PC-9 (cell line): Measurements from ENCODE around the gene DCTN4. TPM values are rescaled to one million over a fixed set of nuclear protein-coding genes. Genes with fewer than 3 reads are reported as not detected.

ENCODE experiments used
- BruUV-seq: library from RNA; stranded (reverse); fragments of 400-500 nt; replicated peaks from 2 replicates; lab custom pipeline; 2021; lab: Mats Ljungman, UMichigan
- CTCF ChIA-PET: fragments of 300-600 bp; sonication (Branson Sonifier 250); formaldehyde crosslinking; loops from one replicate; lab custom pipeline; 2022; ENCODE audit warnings: antibody characterized with exemption; lab: Charles Lee
- POLR2A ChIA-PET: fragments of 300-600 bp; sonication (Branson Sonifier 250); formaldehyde crosslinking; loops from one replicate; lab custom pipeline; 2022; ENCODE audit warnings: antibody characterized with exemption; ENCODE audit not compliant: unreplicated experiment; lab: Charles Lee
- DNase-seq, 2 experiments: peaks; one replicate each; pipeline versions ENCODE4 v3.0.0 to v3.0.0-alpha.2; 2015 to 2022; ENCODE audit warnings: mixed read lengths in 1 of 2
- H2AFZ ChIP-seq: fragments of 200-600 bp; sonication (generic); 2 replicates; pipeline ENCODE4 v1.8.1; 2017; ENCODE audit warnings: antibody characterized with exemption
- H3F3A ChIP-seq: fragments of 200-600 bp; sonication (generic); 2 replicates; pipeline ENCODE4 v1.8.1; 2017; ENCODE audit warnings: antibody characterized with exemption, mild to moderate bottlenecking, low read depth; ENCODE audit not compliant: insufficient read depth
- H3K27ac ChIP-seq: fragments of 200-600 bp; sonication (generic); 2 replicates; pipeline ENCODE4 v1.6.1; 2016; ENCODE audit warnings: mixed run types
- H3K27me3 ChIP-seq: fragments of 200-600 bp; sonication (generic); 2 replicates; pipeline ENCODE4 v1.6.1; 2016; ENCODE audit warnings: low read depth, mixed run types; ENCODE audit not compliant: insufficient read depth
- H3K36me3 ChIP-seq: fragments of 200-600 bp; sonication (generic); 2 replicates; pipeline ENCODE4 v1.6.1; 2016; ENCODE audit warnings: low read depth, mixed run types
- H3K4me1 ChIP-seq: fragments of 200-600 bp; sonication (generic); replicated peaks from 2 replicates; pipeline ENCODE4 v1.6.1; 2016; ENCODE audit warnings: mixed run types; ENCODE audit not compliant: insufficient read depth
- H3K4me2 ChIP-seq: fragments of 200-600 bp; sonication (generic); 2 replicates; pipeline ENCODE4 v1.6.1; 2017; ENCODE audit warnings: mixed run types
- H3K4me3 ChIP-seq: fragments of 200-600 bp; sonication (generic); 2 replicates; pipeline ENCODE4 v1.6.1; 2016; ENCODE audit warnings: mixed run types
- H3K79me2 ChIP-seq: fragments of 200-600 bp; sonication (generic); 2 replicates; pipeline ENCODE4 v1.6.1; 2017; ENCODE audit warnings: low read depth, mixed run types
- H3K9me2 ChIP-seq: fragments of 200-600 bp; sonication (generic); 2 replicates; pipeline ENCODE4 v1.8.1; 2017; ENCODE audit warnings: mild to moderate bottlenecking; ENCODE audit not compliant: insufficient read depth
- H3K9me3 ChIP-seq: fragments of 200-600 bp; sonication (generic); 2 replicates; pipeline ENCODE4 v1.8.1; 2016; ENCODE audit warnings: low read depth; ENCODE audit not compliant: insufficient read depth
- H4K20me1 ChIP-seq: fragments of 200-600 bp; sonication (generic); 2 replicates; pipeline ENCODE4 v1.8.1; 2017; ENCODE audit not compliant: insufficient read depth
- EZH2 ChIP-seq: fragments of 200-600 bp; sonication (generic); IDR thresholded peaks from 2 replicates; pipeline ENCODE4 v1.8.0; 2017; ENCODE audit warnings: antibody characterized with exemption, low read depth
- intact Hi-C: fragments of 100-400 bp; cut with micrococcal nuclease; formaldehyde crosslinking; loops from one replicate; pipeline ENCODE4 v1.10.0; 2022; ENCODE audit not compliant: unreplicated experiment
- total RNA-seq: library from RNA; stranded (reverse); gene quantifications from 2 replicates; pipeline ENCODE4 v1.2.3, GENCODE V29; 2021
- TF ChIP-seq, protein P1 (sequence below): fragments of 200-600 bp; sonication (generic); conservative IDR thresholded peaks from 2 replicates; pipeline ENCODE4 v1.6.1; 2017; ENCODE audit warnings: mixed run types, antibody characterized with exemption, mild to moderate bottlenecking, moderate library complexity

DCTN4 gene
- total RNA-seq, 1 experiment from 2014 or later: 49.1 TPM

DNA sequence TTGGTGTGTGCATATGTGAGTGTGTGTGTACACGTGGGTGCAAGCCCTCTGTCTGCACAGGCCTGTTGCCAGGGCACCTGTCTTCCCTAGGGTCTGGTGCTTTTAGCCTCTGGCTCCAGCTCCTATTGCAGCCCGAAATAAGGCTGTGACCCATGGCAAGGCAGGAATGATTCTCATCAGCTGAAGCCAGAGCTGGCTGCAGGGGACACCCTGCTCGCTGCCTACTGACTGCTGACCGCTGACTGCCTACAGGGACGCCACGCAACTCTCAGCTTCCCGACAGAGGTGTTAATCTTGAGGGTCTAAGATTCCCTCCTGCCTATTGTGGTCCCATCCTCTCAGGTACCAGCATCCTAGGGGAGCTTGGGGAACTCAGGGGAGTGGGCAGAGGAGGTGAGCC lies 97.7 kb downstream of the DCTN4 start, which contains the start of gene MYOZ3:
Gene MYOZ3 (plus strand): TSS at position 166 of the 400 bp plus-strand sequence. CDS start 1,691 bp downstream, outside the sequence.
- TF ChIP-seq, protein P1, sequence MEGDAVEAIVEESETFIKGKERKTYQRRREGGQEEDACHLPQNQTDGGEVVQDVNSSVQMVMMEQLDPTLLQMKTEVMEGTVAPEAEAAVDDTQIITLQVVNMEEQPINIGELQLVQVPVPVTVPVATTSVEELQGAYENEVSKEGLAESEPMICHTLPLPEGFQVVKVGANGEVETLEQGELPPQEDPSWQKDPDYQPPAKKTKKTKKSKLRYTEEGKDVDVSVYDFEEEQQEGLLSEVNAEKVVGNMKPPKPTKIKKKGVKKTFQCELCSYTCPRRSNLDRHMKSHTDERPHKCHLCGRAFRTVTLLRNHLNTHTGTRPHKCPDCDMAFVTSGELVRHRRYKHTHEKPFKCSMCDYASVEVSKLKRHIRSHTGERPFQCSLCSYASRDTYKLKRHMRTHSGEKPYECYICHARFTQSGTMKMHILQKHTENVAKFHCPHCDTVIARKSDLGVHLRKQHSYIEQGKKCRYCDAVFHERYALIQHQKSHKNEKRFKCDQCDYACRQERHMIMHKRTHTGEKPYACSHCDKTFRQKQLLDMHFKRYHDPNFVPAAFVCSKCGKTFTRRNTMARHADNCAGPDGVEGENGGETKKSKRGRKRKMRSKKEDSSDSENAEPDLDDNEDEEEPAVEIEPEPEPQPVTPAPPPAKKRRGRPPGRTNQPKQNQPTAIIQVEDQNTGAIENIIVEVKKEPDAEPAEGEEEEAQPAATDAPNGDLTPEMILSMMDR: no peak
- TF ChIP-seq EZH2: no peak
- Histone ChIP-seq H3K9me2 (no peaks in the 10 kb centered on the region), H3K4me1 (no peaks in the 10 kb centered on the region), H2AFZ (no peak within 1 kb of the TSS), H3K27ac (no peak within 1 kb of the TSS), H3K36me3 (no peaks in the 10 kb centered on the region), H3K4me3 (no peak within 1 kb of the TSS), H3K79me2 (no peaks in the 10 kb centered on the region), H3K4me2 (no peak within 1 kb of the TSS), H3F3A (no peaks in the 10 kb centered on the region), H3K9me3 (no peaks in the 10 kb centered on the region), H4K20me1 (no peaks in the 10 kb centered on the region), H3K27me3 (peaks cover 20% of the 10 kb centered on the region)
- intact Hi-C loops: no loop called here
- ChIA-PET POLR2A (interaction anchor here (0.6 kb wide), 1 partner anchor 398 kb away, joined by 4 read pairs; no protein-coding TSS in a partner anchor), CTCF (no interaction called here)
- BruUV-seq: no TSS peak
- DNase-seq: no peak

DNA sequence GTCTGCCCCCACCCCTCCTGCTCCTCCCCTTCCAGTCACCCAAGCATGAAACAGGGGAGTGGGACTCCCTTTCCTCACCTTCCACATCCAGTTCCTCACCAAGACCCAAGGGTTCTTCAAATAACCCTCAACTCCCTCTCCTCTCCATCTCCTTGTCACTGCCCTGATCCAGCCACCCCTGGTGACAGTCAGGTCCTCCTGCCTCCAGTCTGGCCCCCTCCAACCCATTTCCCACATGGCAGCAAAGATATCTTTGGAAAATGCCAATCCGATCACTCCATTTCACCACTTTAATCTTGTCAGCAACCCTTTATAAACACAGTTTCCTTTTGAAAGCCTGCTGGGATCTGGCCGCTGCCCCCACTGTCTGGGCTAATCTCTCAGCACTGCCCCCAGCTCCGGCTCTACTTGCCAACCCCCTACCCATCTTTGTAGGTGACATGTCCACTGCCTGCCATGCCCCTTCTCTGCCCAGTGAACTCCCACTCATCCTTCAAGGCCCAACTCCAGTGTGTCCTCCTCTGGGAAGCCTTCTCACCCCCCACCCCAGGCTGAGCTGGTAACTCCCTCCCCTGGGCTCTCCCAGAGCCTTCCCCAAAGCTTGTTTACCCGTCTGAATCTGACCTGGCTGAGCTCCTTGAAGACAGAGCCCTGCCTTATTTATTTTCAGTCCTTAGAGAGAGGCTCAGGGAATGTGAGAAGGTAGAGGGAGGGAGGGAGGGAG lies 98.5 kb downstream of the DCTN4 start:
- Histone ChIP-seq H3K4me1 (no peaks in the 10 kb centered on the region), H4K20me1 (no peaks in the 10 kb centered on the region), H3K4me3 (no peak overlapping the region), H3K27me3 (peaks cover 20% of the 10 kb centered on the region), H3K9me2 (no peaks in the 10 kb centered on the region), H3K4me2 (no peak overlapping the region), H3K36me3 (no peaks in the 10 kb centered on the region), H3F3A (no peaks in the 10 kb centered on the region), H3K79me2 (no peaks in the 10 kb centered on the region), H3K27ac (no peak overlapping the region), H3K9me3 (no peaks in the 10 kb centered on the region), H2AFZ (no peak overlapping the region)
- TF ChIP-seq, protein P1: no peak
- no peak for TF ChIP-seq EZH2
- ChIA-PET POLR2A (no interaction called here), CTCF (interaction anchor here (0.6 kb wide), 1 partner anchor 115 kb away, joined by 5 read pairs; no protein-coding TSS in a partner anchor)
- no TSS peak for BruUV-seq
- DNase-seq: no peak
- intact Hi-C loops: no loop called here

DNA sequence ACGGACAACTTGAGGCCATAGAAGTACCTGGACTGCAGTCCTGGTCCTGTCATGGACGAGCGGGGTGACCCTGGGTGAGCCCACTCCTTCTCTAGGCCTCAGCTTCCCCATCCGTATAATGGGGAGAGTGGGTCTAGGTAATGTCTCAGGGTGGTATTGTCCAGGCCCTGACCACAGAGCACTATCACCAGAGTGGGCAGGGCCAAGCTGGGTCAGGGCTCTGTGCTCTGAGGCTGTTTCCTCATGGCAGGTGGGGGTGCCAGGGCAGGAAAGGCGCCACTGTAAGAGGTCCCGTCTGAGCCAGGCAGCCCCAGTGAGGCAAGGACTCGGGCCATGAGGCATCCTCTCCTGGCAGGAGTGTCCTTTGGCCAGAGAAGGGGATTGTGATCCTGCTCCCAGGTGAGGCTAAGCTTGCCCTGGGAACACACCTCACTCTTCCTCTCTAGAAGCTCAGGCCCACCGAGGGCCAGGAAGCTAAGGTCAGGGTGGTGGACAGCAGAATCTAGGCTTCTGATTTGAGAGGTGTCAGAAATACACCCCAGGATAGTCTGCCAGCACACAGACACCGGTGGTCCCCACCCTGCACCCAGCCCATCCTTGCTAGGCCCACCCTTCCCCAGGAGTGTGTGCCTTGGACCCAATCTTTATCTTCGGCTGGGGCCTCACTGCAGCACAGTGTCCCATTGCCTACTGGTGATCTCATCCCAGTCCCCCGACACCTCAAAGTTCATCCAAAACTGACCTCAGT lies 99.3 kb downstream of the DCTN4 start:
- ChIA-PET CTCF (interaction anchor here (0.6 kb wide), 1 partner anchor 13 kb away, joined by 4 read pairs; no protein-coding TSS in a partner anchor), POLR2A (no interaction called here)
- no peak for TF ChIP-seq EZH2
- TF ChIP-seq, protein P1: no peak
- no TSS peak for BruUV-seq
- Histone ChIP-seq H3K79me2 (no peaks in the 10 kb centered on the region), H3K4me2 (no peak overlapping the region), H2AFZ (no peak overlapping the region), H3K27me3 (peaks cover 15% of the 10 kb centered on the region), H3K9me3 (no peaks in the 10 kb centered on the region), H3K9me2 (no peaks in the 10 kb centered on the region), H3K4me1 (no peaks in the 10 kb centered on the region), H4K20me1 (no peaks in the 10 kb centered on the region), H3K36me3 (no peaks in the 10 kb centered on the region), H3K4me3 (no peak overlapping the region), H3F3A (no peaks in the 10 kb centered on the region), H3K27ac (no peak overlapping the region)
- no peak for DNase-seq
- intact Hi-C loops: loop anchor here (5.0 kb wide), 1 partner anchor 202 kb away; no protein-coding TSS in a partner anchor
